WTC11 (cell line): Measurements from ENCODE around the gene MS4A6A. TPM values are rescaled to one million over a fixed set of nuclear protein-coding genes. Genes with fewer than 3 reads are reported as not detected.

ENCODE experiments used
- ATAC-seq: fragments of 200-7000 bp; cut with Tn5 transposase; 2 replicates; pipeline ENCODE4 v1.10.0; 2021; ENCODE audit warnings: mild to moderate bottlenecking, moderate library complexity
- CTCF ChIA-PET: fragments of 300-600 bp; sonication (Branson Sonifier 250); formaldehyde crosslinking; loops from one replicate; lab custom pipeline; 2021; ENCODE audit warnings: antibody characterized with exemption; lab: Charles Lee
- POLR2A ChIA-PET: fragments of 350-600 bp; sonication (Branson Sonifier 250); formaldehyde crosslinking; loops from one replicate; lab custom pipeline; 2021; ENCODE audit warnings: antibody characterized with exemption; lab: Charles Lee
- DNase-seq: peaks from one replicate; pipeline ENCODE4 v3.0.0; 2021; ENCODE audit warnings: low spot score
- H3K27ac Mint-ChIP-seq: 2 replicates; pipeline ENCODE4 v1.8.0; 2021; ENCODE audit warnings: mixed read lengths
- H3K27me3 Mint-ChIP-seq: 2 replicates; pipeline ENCODE4 v1.8.0; 2021; ENCODE audit warnings: low read depth, mild to moderate bottlenecking, moderate library complexity, mixed read lengths
- H3K36me3 Mint-ChIP-seq: 2 replicates; pipeline ENCODE4 v1.8.0; 2021; ENCODE audit warnings: mixed read lengths
- H3K4me1 Mint-ChIP-seq: 2 replicates; pipeline ENCODE4 v1.8.0; 2022; ENCODE audit warnings: mixed read lengths
- H3K4me3 Mint-ChIP-seq: 2 replicates; pipeline ENCODE4 v1.8.0; 2021; ENCODE audit warnings: mild to moderate bottlenecking, moderate library complexity, mixed read lengths
- H3K9me3 Mint-ChIP-seq: 2 replicates; pipeline ENCODE4 v1.8.0; 2021; ENCODE audit warnings: mixed read lengths
- ATF1 ChIP-seq: sonication (generic); formaldehyde crosslinking; IDR thresholded peaks from 2 replicates; pipeline ENCODE4 v1.8.1; 2023; ENCODE audit warnings: mild to moderate bottlenecking, moderate library complexity, missing genetic modification reagents
- CREB1 ChIP-seq: sonication (generic); formaldehyde crosslinking; IDR thresholded peaks from 2 replicates; pipeline ENCODE4 v1.8.0; 2023; ENCODE audit warnings: mild to moderate bottlenecking, missing genetic modification reagents
- ESRRA ChIP-seq: sonication (generic); formaldehyde crosslinking; IDR thresholded peaks from 2 replicates; pipeline ENCODE4 v1.8.1; 2022; ENCODE audit warnings: mild to moderate bottlenecking, missing genetic modification reagents, borderline replicate concordance
- IRF2 ChIP-seq: sonication (generic); formaldehyde crosslinking; IDR thresholded peaks from 2 replicates; pipeline ENCODE4 v1.8.0; 2022; ENCODE audit warnings: low read depth, missing genetic modification reagents, borderline replicate concordance
- KAT7 ChIP-seq: sonication (generic); formaldehyde crosslinking; IDR thresholded peaks from 2 replicates; pipeline ENCODE4 v1.8.1; 2023; ENCODE audit warnings: missing genetic modification reagents, mild to moderate bottlenecking, borderline replicate concordance
- NFE2L1 ChIP-seq: sonication (generic); formaldehyde crosslinking; IDR thresholded peaks from 2 replicates; pipeline ENCODE4 v1.8.1; 2023; ENCODE audit warnings: missing genetic modification reagents
- NFYB ChIP-seq: sonication (generic); formaldehyde crosslinking; conservative IDR thresholded peaks from 2 replicates; pipeline ENCODE4 v1.8.0; 2022; ENCODE audit warnings: low read depth, missing genetic modification reagents
- NR2C2 ChIP-seq: sonication (generic); formaldehyde crosslinking; IDR thresholded peaks from 2 replicates; pipeline ENCODE4 v1.8.0; 2022; ENCODE audit warnings: mild to moderate bottlenecking, missing genetic modification reagents
- NR3C1 ChIP-seq: sonication (generic); formaldehyde crosslinking; conservative IDR thresholded peaks from 2 replicates; pipeline ENCODE4 v1.8.1; 2023; ENCODE audit warnings: low read depth, mild to moderate bottlenecking, missing genetic modification reagents
- RORB ChIP-seq: fragments of 250-450 bp; sonication (Bioruptor Pico); IDR thresholded peaks from 2 replicates; pipeline ENCODE4 v1.9.0; 2021; ENCODE audit warnings: mild to moderate bottlenecking
- TEAD4 ChIP-seq: sonication (generic); formaldehyde crosslinking; IDR thresholded peaks from 2 replicates; pipeline ENCODE4 v1.8.0; 2022; ENCODE audit warnings: mild to moderate bottlenecking, missing genetic modification reagents
- ZNF219 ChIP-seq: sonication (generic); formaldehyde crosslinking; IDR thresholded peaks from 2 replicates; pipeline ENCODE4 v1.8.0; 2023; ENCODE audit warnings: missing genetic modification reagents, mild to moderate bottlenecking, borderline replicate concordance
- total RNA-seq: library from RNA; stranded (reverse); gene quantifications from 3 replicates; pipeline ENCODE4 v1.2.3, GENCODE V29; 2021
- TF ChIP-seq, protein P1 (sequence below): fragments of 250-450 bp; sonication (Bioruptor Pico); IDR thresholded peaks from 2 replicates; pipeline ENCODE4 v1.8.0; 2021; ENCODE audit warnings: mild to moderate bottlenecking
- TF ChIP-seq, protein P2 (sequence below): sonication (generic); formaldehyde crosslinking; IDR thresholded peaks from 2 replicates; pipeline ENCODE4 v1.8.1; 2023; ENCODE audit warnings: mild to moderate bottlenecking, missing genetic modification reagents, moderate library complexity
- TF ChIP-seq, protein P3 (sequence below): sonication (generic); formaldehyde crosslinking; IDR thresholded peaks from 2 replicates; pipeline ENCODE4 v1.8.0; 2023; ENCODE audit warnings: missing genetic modification reagents, mild to moderate bottlenecking, borderline replicate concordance
- TF ChIP-seq, protein P4 (sequence below): fragments of 200-600 bp; IDR thresholded peaks from 2 replicates; pipeline ENCODE4 v1.8.0; 2022; ENCODE audit warnings: antibody characterized with exemption
- TF ChIP-seq, protein P5 (sequence below): sonication (generic); formaldehyde crosslinking; IDR thresholded peaks from 2 replicates; pipeline ENCODE4 v1.8.1; 2023; ENCODE audit warnings: mild to moderate bottlenecking, missing genetic modification reagents, moderate library complexity
- TF ChIP-seq, protein P6 (sequence below): fragments of 250-450 bp; sonication (Bioruptor Pico); conservative IDR thresholded peaks from 2 replicates; pipeline ENCODE4 v1.9.0; 2021; ENCODE audit warnings: mild to moderate bottlenecking
- TF ChIP-seq, protein P7 (sequence below): sonication (generic); formaldehyde crosslinking; IDR thresholded peaks from 2 replicates; pipeline ENCODE4 v1.8.0; 2022; ENCODE audit warnings: mild to moderate bottlenecking, missing genetic modification reagents

The MS4A6A gene
- total RNA-seq, 1 experiment from 2014 or later, result 0.39 TPM

DNA sequence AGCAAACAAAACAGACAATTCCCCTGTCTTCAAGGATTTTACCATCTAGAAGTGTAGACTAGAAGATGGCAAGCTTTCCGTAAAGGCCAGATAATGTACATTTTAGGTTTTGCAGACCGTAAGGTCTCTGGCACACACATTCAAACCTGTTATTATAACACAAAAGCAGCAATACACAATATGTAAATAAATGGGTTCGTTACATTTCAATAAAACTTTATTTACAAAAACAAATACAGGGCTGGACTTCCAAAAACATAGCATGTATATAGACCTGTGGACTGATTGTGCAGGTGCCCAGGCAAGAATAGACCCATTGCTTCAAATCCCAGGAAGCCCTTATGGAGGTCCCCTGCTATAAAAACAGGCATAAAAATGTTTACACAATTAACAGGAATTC, 27.1 kb upstream of the MS4A6A start:
- ATAC-seq, result no peak
- DNase-seq, result no peak
- H3K4me1 Mint-ChIP-seq, result peaks cover 18% of the 10 kb centered on the region
- H3K4me3 Mint-ChIP-seq, result no peak overlapping the region
- POLR2A ChIA-PET, result no interaction called here
- no peaks in the 10 kb centered on the region for H3K27me3 Mint-ChIP-seq
- CTCF ChIA-PET, result interaction anchor here (0.6 kb wide), 1 partner anchor 79 kb away, joined by 3 read pairs; no protein-coding TSS in a partner anchor
- H3K36me3 Mint-ChIP-seq, result no peaks in the 10 kb centered on the region
- TF ChIP-seq NFE2L1 (no peak), RORB (CRISPR knock-in tag) (no peak), IRF2 (no peak), ATF1 (no peak), ZNF219 (no peak), CREB1 (CRISPR knock-in tag) (no peak), TEAD4 (CRISPR knock-in tag) (no peak), KAT7 (CRISPR knock-in tag) (no peak), NFYB (CRISPR knock-in tag) (no peak), NR3C1 (CRISPR knock-in tag) (no peak), NR2C2 (CRISPR knock-in tag) (no peak), ESRRA (CRISPR knock-in tag) (no peak)
- TF ChIP-seq, protein P1, sequence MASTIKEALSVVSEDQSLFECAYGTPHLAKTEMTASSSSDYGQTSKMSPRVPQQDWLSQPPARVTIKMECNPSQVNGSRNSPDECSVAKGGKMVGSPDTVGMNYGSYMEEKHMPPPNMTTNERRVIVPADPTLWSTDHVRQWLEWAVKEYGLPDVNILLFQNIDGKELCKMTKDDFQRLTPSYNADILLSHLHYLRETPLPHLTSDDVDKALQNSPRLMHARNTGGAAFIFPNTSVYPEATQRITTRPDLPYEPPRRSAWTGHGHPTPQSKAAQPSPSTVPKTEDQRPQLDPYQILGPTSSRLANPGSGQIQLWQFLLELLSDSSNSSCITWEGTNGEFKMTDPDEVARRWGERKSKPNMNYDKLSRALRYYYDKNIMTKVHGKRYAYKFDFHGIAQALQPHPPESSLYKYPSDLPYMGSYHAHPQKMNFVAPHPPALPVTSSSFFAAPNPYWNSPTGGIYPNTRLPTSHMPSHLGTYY (CRISPR knock-in tag), result no peak
- TF ChIP-seq, protein P2, sequence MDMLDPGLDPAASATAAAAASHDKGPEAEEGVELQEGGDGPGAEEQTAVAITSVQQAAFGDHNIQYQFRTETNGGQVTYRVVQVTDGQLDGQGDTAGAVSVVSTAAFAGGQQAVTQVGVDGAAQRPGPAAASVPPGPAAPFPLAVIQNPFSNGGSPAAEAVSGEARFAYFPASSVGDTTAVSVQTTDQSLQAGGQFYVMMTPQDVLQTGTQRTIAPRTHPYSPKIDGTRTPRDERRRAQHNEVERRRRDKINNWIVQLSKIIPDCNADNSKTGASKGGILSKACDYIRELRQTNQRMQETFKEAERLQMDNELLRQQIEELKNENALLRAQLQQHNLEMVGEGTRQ (CRISPR knock-in tag), result no peak
- TF ChIP-seq, protein P3, sequence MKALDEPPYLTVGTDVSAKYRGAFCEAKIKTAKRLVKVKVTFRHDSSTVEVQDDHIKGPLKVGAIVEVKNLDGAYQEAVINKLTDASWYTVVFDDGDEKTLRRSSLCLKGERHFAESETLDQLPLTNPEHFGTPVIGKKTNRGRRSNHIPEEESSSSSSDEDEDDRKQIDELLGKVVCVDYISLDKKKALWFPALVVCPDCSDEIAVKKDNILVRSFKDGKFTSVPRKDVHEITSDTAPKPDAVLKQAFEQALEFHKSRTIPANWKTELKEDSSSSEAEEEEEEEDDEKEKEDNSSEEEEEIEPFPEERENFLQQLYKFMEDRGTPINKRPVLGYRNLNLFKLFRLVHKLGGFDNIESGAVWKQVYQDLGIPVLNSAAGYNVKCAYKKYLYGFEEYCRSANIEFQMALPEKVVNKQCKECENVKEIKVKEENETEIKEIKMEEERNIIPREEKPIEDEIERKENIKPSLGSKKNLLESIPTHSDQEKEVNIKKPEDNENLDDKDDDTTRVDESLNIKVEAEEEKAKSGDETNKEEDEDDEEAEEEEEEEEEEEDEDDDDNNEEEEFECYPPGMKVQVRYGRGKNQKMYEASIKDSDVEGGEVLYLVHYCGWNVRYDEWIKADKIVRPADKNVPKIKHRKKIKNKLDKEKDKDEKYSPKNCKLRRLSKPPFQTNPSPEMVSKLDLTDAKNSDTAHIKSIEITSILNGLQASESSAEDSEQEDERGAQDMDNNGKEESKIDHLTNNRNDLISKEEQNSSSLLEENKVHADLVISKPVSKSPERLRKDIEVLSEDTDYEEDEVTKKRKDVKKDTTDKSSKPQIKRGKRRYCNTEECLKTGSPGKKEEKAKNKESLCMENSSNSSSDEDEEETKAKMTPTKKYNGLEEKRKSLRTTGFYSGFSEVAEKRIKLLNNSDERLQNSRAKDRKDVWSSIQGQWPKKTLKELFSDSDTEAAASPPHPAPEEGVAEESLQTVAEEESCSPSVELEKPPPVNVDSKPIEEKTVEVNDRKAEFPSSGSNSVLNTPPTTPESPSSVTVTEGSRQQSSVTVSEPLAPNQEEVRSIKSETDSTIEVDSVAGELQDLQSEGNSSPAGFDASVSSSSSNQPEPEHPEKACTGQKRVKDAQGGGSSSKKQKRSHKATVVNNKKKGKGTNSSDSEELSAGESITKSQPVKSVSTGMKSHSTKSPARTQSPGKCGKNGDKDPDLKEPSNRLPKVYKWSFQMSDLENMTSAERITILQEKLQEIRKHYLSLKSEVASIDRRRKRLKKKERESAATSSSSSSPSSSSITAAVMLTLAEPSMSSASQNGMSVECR (CRISPR knock-in tag), result no peak
- TF ChIP-seq, protein P4, sequence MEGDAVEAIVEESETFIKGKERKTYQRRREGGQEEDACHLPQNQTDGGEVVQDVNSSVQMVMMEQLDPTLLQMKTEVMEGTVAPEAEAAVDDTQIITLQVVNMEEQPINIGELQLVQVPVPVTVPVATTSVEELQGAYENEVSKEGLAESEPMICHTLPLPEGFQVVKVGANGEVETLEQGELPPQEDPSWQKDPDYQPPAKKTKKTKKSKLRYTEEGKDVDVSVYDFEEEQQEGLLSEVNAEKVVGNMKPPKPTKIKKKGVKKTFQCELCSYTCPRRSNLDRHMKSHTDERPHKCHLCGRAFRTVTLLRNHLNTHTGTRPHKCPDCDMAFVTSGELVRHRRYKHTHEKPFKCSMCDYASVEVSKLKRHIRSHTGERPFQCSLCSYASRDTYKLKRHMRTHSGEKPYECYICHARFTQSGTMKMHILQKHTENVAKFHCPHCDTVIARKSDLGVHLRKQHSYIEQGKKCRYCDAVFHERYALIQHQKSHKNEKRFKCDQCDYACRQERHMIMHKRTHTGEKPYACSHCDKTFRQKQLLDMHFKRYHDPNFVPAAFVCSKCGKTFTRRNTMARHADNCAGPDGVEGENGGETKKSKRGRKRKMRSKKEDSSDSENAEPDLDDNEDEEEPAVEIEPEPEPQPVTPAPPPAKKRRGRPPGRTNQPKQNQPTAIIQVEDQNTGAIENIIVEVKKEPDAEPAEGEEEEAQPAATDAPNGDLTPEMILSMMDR, result no peak
- TF ChIP-seq, protein P5, sequence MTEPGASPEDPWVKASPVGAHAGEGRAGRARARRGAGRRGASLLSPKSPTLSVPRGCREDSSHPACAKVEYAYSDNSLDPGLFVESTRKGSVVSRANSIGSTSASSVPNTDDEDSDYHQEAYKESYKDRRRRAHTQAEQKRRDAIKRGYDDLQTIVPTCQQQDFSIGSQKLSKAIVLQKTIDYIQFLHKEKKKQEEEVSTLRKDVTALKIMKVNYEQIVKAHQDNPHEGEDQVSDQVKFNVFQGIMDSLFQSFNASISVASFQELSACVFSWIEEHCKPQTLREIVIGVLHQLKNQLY, result no peak
- TF ChIP-seq, protein P6, sequence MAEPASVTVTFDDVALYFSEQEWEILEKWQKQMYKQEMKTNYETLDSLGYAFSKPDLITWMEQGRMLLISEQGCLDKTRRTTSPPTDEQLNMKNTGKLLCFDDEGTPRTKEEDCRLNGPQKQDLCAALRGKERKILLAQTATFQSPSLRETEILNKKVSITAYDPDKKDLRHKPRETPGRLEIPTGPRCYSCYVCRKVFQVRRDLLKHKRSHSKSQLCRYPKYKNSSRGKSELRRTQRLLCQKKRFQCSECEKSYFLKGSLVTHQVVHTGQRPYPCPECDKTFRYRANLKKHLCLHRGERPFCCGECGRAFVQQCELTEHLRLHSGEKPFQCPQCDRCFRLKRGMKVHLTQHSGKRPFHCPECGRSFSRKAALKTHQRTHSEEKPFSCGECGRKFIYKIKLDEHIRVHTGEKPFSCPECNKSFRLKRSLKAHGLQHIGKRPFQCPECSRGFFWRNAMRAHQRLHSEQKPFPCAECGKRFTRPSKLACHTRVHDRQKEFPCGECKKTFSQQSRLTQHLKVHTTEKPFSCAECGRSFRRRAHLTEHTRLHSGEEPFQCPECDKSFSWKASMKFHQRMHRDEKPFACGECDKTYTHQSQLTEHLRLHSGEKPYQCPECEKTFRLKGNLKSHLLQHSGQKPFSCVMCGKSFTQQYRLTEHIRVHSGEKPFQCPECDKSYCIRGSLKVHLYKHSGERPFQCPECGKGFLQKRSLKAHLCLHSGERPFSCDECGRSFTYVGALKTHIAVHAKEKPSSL (CRISPR knock-in tag), result no peak
- TF ChIP-seq, protein P7, sequence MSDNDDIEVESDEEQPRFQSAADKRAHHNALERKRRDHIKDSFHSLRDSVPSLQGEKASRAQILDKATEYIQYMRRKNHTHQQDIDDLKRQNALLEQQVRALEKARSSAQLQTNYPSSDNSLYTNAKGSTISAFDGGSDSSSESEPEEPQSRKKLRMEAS, result no peak
- no peak overlapping the region for H3K27ac Mint-ChIP-seq
- no peaks in the 10 kb centered on the region for H3K9me3 Mint-ChIP-seq
